Ovary (tissue), 3 donors: Measurements from ENCODE around the gene PHF21B.

Experiments
- CTCF ChIP-seq, 3 donors: fragments of 450-650 bp in 2 of 3; fragments of 200-600 bp in 1 of 3; IDR thresholded peaks; one replicate each; pipeline versions ENCODE4 v1.5.1 to v1.8.0; 2016 to 2022; ENCODE audit warnings: antibody characterized with exemption in 3 of 3, mild to moderate bottlenecking in 1 of 3
- POLR2A ChIP-seq: fragments of 450-650 bp; IDR thresholded peaks from one replicate; pipeline ENCODE4 v1.6.1; 2017; ENCODE audit warnings: antibody characterized with exemption, mild to moderate bottlenecking, moderate library complexity
- donor health status: DM: no; HTN: no; CAD: no.

GRCh38 chr22:44998296-44998695, 11.5 kb downstream of the PHF21B start:
- TF ChIP-seq POLR2A = no peak
- TF ChIP-seq CTCF (IDR thresholded peaks at IDR 0.05) = no peak
